ENCODE data around the gene BIRC2.

GRCh38 chr11:102320679-102321078 is 26.3 kb upstream of the BIRC2 start:
- TF ChIP-seq POLR2A (IDR thresholded peaks at IDR 0.05) (no peak), CTCF (IDR thresholded peaks at IDR 0.05) (no peak)
